Retinal pigment epithelial cell (primary cell): Measurements from ENCODE around the gene KLHL3.

ENCODE experiments used
- DNase-seq: peaks from one replicate; pipeline ENCODE4 v3.0.0-alpha.2; 2010; ENCODE audit warnings: low read depth
- H3K4me3 ChIP-seq: 2 replicates; pipeline ENCODE4 v1.5.1; 2011; ENCODE audit warnings: mild to moderate bottlenecking, low read length, control low read depth, moderate library complexity
- CTCF ChIP-seq: conservative IDR thresholded peaks from 2 replicates; pipeline ENCODE4 v1.5.1; 2011; ENCODE audit warnings: low read depth, low read length, control low read depth, inconsistent platforms

Gene KLHL3

DNA sequence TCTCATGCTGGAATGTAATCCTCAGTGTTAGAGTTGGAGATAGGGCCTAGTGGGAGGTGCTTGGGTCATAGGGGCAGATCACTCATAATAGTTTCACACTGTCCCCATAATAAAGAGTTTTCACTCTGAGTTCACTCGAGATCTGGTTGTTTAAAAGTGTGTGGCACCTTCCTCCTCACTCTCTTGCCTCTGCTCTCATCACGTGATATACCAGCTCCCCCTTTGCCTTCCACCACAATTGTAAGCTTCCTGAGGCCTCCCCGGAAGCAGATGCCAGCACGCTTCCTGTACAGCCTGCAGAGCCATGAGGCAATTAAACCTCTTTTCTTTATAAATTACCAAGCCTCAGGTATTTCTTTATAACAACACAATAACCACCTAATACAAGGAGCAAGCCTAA, 3.8 kb upstream of the KLHL3 start:
- DNase-seq, result no peak
- TF ChIP-seq CTCF, result no peak
- no peak overlapping the region for H3K4me3 ChIP-seq

GRCh38 chr5:137738947-137739346, 3.1 kb upstream of the KLHL3 start:
- no peak for DNase-seq
- no peak for TF ChIP-seq CTCF
- no peak overlapping the region for H3K4me3 ChIP-seq

DNA sequence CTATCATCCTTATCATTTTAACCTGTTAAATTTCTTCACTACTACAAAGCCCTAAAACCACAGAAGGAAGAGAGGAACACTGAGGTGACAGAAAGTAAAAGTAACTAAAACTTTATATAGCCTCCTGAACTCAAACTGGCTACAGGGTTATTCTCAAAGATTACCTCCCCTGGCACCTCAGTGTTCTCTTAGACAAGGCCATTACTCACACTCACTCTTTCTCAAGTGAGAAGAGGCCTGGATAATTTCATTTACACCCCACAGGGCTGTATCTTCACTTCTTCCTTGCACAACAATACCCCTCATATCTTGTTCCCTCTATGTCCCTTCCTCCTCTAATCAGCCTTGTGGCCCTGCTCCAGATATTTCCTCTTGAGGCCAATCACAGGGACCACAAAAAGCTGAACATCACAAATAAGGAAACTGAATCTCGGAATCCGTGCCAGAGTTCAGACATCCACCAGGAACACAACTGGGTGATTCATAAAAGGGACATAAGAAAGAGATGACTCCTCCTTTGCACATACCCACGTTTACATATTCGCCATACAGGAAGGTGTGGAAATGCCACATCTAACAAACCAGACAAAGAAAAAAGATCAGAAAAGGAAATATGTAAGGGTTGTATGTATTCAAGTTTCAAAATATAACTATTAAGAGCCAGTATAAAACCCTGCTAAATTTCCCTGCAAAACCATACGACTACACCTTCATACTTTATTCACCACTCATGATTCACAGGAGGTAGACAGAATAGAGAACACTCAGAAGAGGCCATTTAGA, 1.7 kb upstream of the KLHL3 start:
- no peak for DNase-seq
- TF ChIP-seq CTCF, result no peak
- H3K4me3 ChIP-seq, result no peak overlapping the region

GRCh38 chr5:137736496-137736895, 607 bp upstream of the KLHL3 start:
- no peak for DNase-seq
- H3K4me3 ChIP-seq, result no peak overlapping the region
- no peak for TF ChIP-seq CTCF

DNA sequence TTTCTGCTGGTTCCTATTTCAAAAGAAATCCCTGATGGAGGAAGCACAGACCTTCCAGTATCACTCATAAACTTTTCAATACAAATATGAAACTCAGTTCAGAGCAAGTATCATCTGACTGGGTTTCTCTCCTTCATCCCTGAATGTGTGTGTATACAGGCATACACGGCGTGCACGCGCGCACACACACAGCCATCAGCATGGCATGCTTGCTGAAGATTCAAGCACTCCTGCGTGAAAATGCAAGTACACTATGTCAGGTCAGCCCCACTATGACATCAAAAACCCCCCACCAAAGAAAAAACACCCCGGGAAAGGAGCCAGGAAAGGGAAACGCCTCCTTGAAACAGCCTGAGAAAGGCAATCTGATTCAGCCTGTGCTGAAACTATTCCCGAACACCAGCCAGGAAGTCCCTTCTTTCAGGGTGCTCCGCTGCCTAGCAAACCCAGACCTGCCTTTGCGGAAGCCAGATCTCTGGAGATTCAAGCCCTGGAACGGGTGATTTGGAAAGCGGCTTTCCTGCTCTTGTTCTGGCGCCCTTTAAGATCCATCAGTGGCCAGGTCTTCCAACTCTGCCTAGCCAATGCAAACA, 831 bp downstream of the KLHL3 start:
- no peak for DNase-seq
- no peak for TF ChIP-seq CTCF
- peak overlapping the region; percentile 67 for H3K4me3 ChIP-seq

- peak overlapping the region; percentile 67 for H3K4me3 ChIP-seq
- DNase-seq, result no peak
- TF ChIP-seq CTCF, result no peak
These were observed 1.6 kb downstream of the KLHL3 start for GRCh38 chr5:137734331-137734730.

DNA sequence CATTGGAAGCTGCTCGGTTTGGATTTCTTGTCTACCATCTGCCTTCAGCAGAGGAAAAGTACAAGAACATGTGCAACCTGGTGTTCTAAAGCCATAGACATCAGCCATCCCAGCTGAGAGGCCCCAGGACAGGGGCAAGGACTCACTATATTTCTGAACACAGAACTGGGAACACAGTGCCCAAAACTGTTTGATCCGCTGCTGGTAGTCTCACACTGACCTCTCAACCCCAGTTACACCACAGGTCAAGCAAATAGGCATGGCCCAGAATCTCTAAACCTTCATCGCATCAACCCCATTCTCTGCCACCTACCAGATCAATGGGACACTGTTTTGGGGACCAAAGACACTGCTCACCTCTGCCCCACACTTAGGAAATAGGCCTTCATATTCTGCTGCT, 2.0 kb downstream of the KLHL3 start:
- H3K4me3 ChIP-seq, result no peak overlapping the region
- TF ChIP-seq CTCF, result no peak

More for the DNA sequence above, 2.0 kb downstream of the KLHL3 start:
- no peak for DNase-seq
